HG03175 (cell line): ENCODE measurements around the gene C1orf21.

Source experiments
- ATAC-seq: cut with Tn5 transposase; IDR thresholded peaks from one replicate; pipeline ENCODE4 v1.9.1; 2021; ENCODE audit warnings: mild to moderate bottlenecking, moderate library complexity; ENCODE audit not compliant: unreplicated experiment

The C1orf21 gene

DNA sequence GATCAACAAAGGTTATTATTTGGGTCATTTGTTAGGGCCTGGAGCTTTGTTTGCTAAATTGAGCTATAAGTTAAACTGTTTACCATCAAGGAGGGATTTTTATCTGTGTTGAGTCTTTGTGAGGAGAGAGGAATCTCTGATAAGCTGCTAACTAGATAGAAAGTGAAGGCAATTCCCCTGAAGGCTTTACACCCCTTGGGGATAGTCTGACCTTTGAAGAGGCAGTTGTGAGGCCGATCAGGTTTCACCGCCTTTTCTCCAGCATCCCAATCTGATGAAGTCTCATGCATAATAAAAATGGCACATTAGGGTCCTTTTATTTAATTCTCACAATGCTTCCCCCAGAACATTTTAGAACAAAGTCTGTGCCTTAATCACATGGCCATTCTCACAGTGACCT lies 21.8 kb downstream of the C1orf21 start:
- no peak for ATAC-seq

DNA sequence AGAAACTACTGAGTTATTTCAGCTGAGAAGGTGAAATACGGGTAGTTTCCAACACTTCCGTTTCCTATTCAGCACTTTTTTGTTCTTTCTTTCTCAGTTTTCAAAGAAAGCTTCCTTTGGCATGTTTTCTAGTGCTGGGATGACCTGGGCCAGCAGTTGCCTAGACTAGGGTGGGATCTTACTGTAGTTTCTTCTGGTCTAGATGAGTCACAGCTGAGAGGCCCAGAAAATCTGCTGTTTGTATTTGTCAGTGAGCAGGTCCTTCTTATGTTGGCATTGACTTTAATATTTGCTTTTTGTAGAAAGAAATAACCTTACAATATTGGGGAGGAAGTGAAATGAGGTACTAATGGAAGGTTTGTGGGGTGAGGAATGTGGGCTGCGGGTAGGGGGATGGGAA lies 22.2 kb downstream of the C1orf21 start:
- no peak for ATAC-seq

DNA sequence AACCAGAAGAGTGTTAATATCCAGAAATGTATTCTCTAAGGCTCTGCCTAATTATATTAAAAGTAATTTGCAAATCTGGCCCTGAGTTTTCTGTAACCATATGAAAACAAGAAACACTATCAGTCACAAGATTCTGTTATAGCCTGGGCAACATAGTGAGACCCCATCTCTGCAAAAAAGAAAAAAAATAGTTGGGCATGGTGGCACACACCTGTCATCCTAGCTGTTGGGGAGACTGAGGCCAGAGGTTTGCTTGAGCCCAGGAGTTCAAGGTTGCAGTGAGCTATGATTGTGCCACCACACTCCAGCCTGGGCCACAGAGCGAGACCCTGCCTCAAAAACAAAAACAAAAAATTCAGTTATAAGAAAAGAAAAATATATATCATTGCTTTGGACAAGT lies 25.6 kb downstream of the C1orf21 start:
- ATAC-seq = no peak

GRCh38 chr1:184416481-184416880 lies 29.7 kb downstream of the C1orf21 start:
- no peak for ATAC-seq

- no peak for ATAC-seq
Measured at GRCh38 chr1:184416946-184417345, 30.1 kb downstream of the C1orf21 start.

DNA sequence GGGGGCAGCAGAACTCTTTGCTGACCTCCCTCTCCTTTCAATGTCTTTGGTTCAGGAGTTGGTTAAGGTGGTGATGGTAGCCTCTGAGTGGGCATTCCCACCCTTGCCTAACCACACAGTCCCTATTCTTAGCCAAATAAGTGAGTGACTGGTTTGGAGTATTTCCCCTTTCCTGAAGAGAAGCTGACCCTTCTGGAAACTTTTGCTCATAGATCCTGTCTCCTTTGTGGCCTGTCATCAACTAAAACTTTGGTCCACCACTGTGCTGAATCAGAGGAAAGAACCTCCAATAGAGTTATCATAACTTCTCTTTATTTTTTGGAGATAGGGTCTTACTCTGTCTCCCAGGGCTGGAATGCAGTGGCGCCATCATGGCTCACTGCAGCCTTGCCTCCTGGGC lies 31.1 kb downstream of the C1orf21 start:
- ATAC-seq = no peak

DNA sequence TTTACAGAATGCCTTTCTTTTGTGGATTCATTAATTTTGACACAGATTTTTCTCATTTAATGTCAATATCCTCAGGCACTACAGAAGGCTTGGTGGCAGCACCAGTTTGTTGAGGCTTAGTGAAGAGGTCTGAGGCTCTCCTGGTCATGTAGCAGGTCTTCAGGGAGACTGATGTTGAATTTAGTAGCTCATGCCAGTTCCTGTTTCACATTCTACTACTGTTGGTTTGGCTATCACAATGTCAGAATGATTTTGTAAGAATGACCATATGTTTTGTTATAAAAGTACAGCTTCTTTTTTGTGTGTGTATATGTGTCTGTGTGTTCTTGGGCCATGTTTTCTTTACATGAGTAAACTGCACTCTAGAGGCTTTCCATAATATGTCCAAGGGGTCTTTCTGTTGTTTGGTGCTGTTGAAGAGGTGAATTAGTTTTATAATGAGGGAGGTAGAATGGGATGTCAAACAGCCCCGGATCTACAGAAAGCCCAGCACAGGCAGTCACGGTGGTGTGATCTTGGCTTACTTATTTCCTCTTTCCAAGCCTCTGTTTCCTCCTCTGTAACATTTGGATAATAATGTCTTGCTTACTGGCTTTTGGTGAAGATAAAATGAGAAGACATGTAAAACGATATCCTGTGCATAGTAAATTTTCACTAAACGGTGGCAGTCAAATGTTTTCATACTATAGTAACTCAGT lies 32.0 kb downstream of the C1orf21 start:
- ATAC-seq = no peak

DNA sequence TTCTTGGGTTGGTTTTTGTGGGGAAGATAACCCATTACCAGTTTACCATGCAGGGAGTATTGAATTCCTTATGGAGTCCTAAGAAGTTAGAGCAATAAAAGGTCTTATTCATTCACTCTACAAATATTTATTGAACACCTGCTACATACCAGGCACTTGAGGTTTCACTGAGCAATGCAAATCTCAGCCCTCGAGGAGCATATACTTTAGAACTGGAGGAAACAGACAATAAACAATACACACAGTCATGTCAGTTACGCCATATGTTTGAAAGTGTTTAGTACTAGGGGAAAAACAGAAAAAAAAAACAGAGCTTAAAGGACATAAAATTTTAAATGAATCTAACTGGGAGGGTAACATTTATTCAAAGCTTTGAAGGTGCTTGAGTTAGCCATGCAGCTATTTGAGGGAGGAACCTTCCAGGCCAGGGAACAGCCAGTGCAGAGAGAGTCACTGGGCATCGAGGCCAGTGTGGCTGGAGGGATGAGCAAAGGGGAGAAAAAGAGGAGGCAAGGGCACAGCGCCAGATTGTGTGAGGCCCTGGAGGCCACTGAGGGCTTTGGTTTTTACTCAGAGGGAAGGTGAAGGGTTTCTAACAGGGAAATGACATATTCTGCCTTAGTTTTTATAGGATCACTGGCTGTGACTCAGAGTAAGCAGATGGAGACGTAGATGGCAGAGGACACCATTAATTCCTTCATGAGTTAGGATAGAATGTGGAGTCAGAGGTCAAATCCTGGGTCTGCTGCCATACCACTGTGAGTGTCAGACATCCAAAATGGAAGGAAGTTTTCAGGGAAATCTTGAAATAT lies 32.7 kb downstream of the C1orf21 start:
- no peak for ATAC-seq

- no peak for ATAC-seq
Measured at GRCh38 chr1:184422490-184423233, 35.8 kb downstream of the C1orf21 start.

- no peak for ATAC-seq
Measured at GRCh38 chr1:184423649-184424048, 36.8 kb downstream of the C1orf21 start.

DNA sequence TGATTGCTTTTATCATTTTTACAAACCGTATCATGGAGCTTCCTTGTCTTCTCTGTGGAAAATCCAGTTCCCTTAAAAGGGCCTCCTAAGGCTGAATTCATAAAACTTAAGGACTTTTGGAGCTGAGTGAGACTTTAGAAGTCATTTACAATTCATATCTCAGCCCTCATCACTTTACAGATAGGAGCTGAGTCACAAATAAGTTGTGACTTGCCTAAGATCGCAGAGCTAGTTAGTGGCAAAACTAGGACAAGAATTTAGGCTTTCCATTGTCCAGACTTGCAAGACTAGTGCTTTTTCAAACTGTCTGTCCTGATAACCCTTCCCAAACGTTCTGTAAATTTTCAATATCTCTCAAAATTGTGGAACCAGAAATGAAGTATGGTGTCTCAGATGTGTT lies 37.3 kb downstream of the C1orf21 start:
- ATAC-seq = no peak

- no peak for ATAC-seq
Measured at GRCh38 chr1:184424945-184425344, 38.1 kb downstream of the C1orf21 start.

DNA sequence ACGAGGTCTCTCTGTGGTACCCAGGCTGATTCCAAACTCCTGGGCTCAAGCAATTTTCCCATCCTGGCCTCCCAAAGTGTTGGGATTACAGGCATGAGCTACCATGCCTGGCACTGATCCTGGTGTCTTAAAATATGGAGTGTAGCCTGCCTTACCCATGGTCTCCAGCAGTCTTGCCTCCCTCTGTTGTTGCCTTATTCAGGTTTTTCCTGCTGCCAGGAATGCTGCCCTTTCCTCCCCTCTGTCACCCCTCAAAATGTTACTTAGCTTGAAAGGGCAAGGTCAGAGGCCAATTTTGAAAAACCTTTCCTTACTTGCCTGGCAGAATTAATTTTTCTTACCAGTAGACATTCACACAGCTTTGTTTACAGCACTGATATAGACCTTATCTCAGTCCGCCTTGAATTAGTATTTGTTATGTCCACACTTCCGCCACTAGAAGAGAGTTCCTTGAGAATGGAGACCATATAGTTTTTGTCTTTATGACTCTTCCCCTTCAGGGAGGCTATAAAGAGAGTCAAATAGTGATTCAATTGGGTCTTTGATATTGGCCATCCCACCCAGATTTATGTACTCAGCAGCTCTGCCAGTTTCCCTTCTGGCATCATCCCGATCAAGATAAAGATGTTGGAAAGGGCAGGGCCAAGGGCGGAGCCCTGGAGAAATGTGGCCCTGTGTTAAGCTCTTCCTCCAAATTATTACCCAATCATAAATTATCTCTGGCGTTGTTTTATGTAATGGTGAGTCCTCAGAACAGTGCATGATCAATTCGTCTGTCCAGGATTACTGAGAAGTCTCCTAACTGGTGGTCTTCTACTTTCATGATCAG lies 38.8 kb downstream of the C1orf21 start:
- no peak for ATAC-seq

DNA sequence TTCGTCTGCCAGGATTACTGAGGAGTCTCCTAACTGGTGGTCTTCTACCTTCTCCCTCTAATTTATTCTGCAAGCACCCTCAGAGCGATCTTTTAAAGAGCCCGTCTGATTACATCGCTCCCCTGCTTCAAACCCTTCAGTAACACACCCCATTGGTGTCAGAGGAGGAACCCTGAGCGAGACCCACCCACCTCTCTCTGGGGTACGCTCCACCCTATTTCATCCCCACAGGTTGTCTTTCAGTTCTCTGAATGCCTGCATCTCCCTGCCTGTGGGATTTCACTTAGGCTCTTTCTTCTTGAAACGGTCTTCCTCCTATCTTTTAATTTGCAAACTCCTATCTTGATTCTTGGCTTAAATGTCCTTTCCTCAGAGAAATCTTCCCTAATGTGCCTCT lies 39.4 kb downstream of the C1orf21 start:
- no peak for ATAC-seq

DNA sequence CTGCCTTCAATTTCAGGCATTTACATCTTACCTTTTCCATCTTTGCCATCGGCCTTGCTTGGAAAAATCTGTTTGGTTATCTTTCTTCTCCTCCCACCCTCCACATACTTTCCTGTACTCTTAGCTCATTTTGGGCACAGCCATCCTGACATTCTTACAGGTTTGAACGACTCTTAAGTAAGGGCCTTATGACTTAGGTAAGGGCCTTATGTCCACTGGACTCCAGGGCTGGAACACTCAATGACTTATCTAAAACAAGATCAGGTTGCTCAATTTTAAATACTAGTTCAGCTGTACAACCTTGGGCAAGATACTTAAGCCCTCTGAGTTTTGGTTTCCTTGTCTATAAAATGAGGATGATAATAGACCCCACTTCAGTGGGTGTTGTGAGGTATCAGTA lies 40.9 kb downstream of the C1orf21 start:
- no peak for ATAC-seq

DNA sequence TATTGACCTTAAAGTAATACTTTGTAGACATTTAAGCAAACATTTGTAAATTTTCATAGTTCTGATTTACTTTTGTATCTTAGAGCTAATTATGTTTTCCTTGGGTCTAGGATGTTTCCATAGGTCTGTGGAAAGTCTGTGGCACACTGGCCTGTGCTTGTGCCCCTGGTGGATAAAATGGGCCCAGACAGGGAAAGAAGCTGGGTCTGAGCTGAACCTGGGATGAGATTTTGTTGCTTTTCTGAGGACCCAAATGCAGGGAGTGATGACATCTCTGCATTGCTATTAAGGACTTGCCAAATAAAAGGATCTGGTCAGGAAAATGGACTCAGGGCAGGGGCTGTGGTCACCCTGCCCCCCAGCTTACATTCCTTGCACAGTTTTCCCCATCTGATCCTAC lies 41.8 kb downstream of the C1orf21 start:
- no peak for ATAC-seq

DNA sequence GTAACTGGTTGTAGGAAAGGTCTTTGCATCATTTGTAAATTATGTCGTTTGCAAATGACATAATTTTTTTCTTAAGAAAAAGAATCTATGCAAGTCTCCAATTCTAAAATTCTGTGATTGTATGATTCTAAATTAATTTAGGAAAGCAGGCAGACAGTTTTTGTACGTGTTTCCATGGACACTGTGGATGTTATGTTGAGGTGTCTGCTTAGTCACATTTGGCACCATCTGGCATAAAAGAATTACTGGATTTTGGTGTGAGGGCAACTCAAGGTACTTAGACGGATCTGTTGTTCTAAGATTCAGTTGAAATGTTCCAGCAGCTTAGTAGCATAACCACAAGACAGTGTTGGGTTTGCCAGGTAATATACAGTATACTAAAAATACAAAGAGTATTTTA lies 42.5 kb downstream of the C1orf21 start:
- ATAC-seq = no peak

GRCh38 chr1:184433956-184434502 lies 47.2 kb downstream of the C1orf21 start:
- no peak for ATAC-seq

DNA sequence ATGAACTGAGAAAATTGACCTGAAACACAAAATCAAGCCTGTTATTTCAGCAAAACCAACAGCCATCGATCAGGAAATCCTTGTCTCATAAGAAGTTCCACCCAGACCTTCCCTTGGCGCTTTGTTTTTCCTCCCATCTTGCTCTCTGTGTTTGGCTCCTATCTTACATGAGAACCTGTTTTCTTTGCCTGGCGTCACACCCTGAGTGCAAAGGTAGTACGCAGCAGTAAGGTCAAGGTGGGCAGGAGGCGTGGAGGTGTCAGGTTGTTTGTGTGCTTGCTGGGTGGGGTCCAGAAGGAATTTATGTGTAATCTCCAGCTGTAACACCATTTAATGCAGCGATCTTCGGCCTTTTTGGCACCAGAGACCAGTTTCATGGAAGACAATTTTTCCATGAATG lies 50.5 kb downstream of the C1orf21 start:
- no peak for ATAC-seq

DNA sequence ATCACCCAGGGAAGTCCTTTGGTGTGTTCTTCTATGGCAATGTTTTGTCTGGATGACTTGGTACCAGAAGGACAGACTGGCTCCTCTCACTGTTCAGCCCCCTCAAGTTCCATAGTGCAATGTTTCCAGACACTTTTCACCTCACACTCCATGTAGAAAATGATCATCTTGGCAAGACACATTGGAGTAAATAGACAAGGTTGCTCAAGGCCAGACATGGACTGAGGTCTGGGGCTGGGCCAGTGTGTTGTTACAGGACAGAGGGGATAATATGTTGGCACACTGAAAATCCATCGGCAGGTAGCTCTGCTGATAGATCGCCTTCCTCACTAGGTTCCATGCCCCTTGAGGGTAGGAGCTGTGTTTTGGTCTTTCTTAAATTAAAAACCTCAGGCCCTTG lies 51.5 kb downstream of the C1orf21 start:
- ATAC-seq = no peak

GRCh38 chr1:184442260-184442659 lies 55.4 kb downstream of the C1orf21 start:
- ATAC-seq = no peak
